Activated CD4-positive, alpha-beta T cell treated with anti-CD3 and anti-CD28 coated beads, Interleukin-2, amount 50 U/mL, for 16 hours (primary cell): ENCODE measurements around the gene TLX2.
A peak's percentile ranks its signal among the peaks of the same experiment; 100 is the strongest.

Experiments
- DNase-seq: peaks from one replicate; pipeline ENCODE4 v3.0.0-alpha.2; 2020

Gene TLX2

GRCh38 chr2:74513605-74514367 is 464 bp upstream of the TLX2 start:
- DNase-seq, result peak; percentile 28

DNA sequence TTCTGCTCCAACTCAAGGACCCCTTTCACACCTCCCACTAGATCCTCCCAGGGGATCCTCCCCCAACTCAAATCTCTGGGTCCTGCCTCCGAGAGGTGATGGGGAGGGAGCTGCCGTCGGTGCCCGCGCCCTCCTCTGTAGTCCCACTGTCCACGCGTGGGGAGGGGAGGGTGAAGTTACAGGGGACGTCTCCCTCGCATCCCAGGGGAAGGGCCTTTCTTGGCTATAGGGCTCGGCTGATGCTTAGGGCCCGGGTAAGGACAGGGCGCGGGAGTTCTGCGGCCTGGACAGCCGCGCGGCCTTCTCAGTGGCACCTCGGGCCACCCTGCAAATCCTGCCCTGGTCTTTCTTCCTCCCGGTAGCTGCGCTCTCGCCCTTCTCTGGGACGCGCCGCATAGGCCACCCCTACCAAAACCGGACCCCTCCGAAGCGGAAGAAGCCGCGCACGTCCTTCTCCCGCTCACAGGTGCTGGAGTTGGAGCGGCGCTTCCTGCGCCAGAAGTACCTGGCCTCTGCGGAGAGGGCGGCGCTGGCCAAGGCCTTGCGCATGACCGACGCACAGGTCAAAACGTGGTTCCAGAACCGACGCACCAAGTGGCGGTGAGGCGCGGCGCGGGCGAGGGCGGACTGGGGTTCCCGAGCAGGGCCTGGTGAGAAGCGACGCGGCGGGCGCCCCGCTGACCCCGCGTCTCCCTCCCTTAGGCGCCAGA is 1.2 kb downstream of the TLX2 start:
- no peak for DNase-seq

DNA sequence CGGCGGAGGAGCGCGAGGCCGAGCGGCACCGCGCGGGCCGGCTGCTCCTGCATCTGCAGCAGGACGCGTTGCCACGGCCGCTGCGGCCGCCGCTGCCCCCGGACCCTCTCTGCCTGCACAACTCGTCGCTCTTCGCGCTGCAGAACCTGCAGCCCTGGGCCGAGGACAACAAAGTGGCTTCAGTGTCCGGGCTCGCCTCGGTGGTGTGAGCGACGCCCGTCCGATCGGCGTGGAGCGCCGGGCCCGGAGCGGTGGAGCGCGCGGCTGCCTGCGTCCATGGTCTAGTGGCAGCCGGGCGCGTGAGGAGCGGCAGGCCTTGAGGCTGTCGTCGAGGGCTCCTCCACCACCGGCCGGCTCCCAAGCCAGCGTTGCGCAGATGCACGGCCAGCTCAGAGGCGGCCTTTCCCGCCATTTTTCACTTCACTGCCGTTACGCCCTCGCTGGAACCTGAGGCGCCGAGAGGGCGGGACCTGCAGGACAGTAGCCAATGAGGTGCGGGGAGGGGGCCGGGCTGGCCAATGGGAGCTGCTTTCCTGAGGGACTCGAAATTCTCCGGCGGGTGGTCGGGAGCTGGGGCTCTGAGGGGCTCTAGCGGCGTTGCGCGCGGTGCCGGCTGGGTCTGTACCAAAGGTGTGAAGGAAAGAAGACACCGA is 1.9 kb downstream of the TLX2 start:
- DNase-seq, result peak; percentile 75

DNA sequence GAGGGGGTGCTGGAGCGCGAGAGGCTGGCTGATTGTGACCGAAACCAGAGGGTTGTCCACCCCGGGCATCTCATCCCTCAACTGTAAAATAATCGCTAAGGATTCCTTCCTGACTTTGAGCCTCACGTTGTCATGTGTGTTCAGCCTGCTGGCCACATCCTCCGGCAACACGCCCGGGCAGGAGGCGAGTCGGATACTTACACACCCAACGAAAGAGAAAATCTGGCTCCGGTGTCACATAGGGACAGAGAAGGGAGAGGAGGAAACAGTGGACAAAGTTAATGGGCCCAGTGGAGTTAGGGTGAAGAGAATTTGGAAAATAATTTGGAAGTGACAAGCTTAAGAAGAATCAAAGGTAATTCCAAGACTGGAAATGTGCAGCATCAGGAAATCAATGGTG is 2.4 kb downstream of the TLX2 start:
- no peak for DNase-seq

- no peak for DNase-seq
Observed at GRCh38 chr2:74522516-74522915, 8.3 kb downstream of the TLX2 start.

- DNase-seq, result no peak
Observed at GRCh38 chr2:74524005-74524404, 9.8 kb downstream of the TLX2 start.

DNA sequence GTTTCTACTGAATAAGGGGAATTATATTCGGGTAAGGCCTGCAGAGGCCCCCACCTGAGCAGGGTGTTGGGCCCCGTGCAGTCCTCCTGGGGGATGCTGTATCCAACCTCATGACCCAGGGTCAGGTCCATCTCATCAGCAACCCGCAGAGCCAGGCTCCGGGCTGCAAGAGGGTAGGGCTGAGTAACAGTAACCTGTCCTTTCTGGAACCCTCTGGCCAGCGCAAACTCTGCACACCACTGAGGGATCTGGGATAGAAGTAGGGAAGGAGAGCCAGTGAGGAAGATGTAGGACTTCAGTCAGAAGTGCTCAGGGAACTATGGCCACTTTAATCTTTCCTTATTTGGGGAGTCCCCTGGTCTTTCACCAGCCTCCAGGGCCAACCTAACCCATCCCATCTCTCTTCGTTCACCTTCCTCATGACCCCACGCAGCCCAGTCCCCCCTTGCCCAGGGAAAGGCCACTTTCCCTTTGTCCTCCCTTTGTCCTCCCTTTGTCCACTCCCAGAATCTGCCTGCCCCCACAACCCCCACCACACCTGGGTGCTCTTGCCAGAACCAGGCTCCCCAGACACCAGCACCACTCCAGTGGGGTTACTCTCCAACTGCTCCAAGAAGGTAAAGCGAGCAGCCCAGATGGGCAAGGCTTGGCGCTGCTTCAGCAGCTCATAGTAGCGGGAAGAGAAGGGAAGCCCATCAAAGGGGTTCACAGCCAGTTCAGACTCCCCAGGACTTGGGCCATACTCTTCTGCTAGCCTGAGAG is 10.9 kb downstream of the TLX2 start:
- no peak for DNase-seq

DNA sequence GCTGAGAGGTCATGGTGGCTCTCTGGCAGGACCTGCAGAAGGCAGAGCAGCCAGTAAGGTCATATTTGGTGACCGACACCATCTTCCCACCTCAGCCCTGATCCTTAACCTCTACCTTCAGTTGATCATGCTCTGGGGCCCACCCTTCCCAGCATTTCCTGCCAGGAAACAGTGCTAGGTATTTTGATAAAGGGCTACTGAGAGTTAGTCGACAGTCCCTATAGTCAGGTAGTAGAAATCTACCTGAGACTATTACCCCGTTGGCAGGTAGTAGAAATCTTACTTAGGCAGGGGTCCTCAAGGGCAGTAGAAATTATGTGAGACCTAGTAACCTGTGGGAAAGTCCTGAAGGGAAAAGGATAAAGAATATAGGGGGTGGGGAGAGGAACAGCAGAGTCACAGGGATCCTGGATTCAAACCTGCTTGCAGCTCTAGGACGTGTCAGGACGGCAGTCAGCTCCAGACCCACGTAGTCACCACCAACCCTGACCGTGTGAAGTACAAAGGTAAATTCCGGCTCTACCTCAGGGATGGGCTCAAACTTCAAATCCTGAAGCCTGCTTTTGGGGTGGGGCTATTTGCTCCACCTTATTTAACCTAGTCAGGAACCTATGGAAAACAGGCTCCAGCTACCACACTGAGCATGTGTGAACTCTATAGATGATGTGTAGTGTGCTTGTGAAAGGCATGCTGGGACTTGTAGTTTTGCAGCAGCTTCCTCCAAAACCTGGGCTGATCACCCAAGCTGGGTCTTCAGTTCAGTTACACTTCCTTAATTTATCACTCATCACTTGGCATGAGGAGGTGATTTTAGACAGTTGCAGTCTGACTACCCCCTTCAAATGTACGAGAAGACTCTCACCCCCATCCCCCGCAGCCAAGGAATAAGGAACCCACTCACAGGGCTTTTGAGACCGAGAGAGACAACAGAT is 11.7 kb downstream of the TLX2 start, which contains the start of gene DQX1:
TSS of gene DQX1 (minus strand) at position 515 of the 932 bp plus-strand sequence. CDS start at position 13, 502 bp downstream.
- DNase-seq, result peak; percentile 57

DNA sequence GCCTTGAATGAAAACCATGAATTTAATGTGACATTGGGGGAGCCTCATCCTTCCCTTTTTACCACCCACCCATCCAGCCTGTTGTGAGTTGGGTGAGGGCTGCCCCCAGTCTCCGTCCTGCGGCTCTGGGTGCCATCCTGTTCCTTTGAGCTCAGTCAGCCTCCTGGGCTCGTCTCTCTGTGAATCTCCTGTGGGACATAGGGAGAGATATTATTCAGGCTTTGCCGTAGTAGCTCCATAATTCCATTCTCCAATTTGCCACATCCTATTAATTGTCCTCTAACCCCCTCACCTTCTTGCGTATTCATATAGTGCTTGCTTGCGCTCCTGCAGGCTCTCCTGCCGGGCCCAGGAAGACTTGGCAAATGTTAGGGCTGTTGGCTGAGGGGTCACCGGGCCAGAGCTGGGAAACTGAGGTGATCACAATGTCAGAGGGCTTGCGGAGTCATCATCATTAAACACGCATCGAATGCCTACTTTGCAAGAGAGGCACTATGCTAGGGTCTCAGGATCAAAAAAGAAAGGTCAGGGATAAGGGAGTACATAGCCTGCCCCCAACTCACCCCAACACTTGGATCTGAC is 12.5 kb downstream of the TLX2 start:
- no peak for DNase-seq

GRCh38 chr2:74527741-74528140 is 13.5 kb downstream of the TLX2 start:
- no peak for DNase-seq

GRCh38 chr2:74528600-74529356 is 14.5 kb downstream of the TLX2 start:
- DNase-seq, result no peak

- peak; percentile 99 for DNase-seq
Observed at GRCh38 chr2:74529357-74530238, 15.3 kb downstream of the TLX2 start, which contains the start of the genes AUP1 and HTRA2. Gene AUP1, minus strand, starts transcription at chr2:74529706. Its CDS starts 77 bp downstream, at chr2:74529629. Gene HTRA2, plus strand, starts transcription at chr2:74529933. Its CDS starts 74 bp downstream, at chr2:74530007.

GRCh38 chr2:74530239-74531187 is 16.3 kb downstream of the TLX2 start:
- peak; percentile 82 for DNase-seq

- no peak for DNase-seq
Observed at GRCh38 chr2:74531666-74532065, 17.4 kb downstream of the TLX2 start.

- peak; percentile 51 for DNase-seq
Observed at GRCh38 chr2:74532222-74532621, 18.0 kb downstream of the TLX2 start.

- DNase-seq, result no peak
Observed at GRCh38 chr2:74533464-74533863, 19.2 kb downstream of the TLX2 start.

DNA sequence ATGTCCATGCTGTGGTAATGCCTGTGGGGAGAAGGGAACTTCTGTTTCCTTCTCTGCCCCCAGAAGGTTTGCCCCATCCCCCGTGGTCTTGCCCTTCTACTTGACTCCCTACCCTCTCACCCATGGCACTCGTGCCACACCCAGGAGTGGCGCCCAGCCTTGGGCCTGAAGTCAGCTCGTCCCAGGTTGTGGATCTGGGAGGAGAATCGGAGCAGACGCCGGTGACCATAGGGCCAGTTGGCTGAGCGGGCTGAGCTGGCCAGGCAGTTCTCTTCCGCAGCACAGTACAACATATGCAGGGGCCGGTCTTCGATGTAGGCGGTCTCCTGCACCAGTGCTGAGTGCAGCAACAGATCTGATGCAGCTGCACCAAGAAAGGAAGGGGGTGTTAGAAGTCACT is 20.2 kb downstream of the TLX2 start:
- no peak for DNase-seq

DNA sequence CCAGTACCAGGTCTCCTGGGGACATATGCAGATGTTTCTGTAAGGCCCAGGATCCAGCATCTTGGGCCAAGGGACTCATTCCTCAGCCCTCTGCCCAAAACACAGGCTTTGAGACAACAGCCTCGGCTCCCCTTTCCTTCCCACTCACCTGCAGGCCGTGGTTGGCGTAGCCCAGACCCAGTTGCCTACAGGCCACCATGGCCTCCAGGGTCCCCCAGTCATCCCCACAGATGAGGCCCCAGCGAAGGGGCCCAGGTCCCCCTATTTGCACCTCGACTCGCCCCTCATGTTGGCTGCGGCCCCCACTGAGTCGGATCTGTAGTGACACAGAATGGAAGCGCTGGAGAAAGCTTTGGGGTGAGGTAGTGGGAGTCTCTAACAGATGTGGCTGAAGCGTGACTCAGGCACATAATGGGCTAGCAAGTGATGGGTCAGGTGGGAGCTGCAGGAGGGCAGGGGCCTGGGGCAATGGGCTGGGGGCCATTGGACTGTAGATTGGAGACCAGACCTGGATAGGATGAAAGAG is 21.3 kb downstream of the TLX2 start:
- DNase-seq, result no peak
